ENCODE results near the gene OR51G1. TPM values are rescaled to one million over a fixed set of nuclear protein-coding genes. Genes with fewer than 3 reads are reported as not detected.
A peak's percentile ranks its signal among the peaks of the same experiment; 100 is the strongest.

The OR51G1 gene
- total and polyA plus RNA-seq, 2 donors from 2014 or later, result not detected

DNA sequence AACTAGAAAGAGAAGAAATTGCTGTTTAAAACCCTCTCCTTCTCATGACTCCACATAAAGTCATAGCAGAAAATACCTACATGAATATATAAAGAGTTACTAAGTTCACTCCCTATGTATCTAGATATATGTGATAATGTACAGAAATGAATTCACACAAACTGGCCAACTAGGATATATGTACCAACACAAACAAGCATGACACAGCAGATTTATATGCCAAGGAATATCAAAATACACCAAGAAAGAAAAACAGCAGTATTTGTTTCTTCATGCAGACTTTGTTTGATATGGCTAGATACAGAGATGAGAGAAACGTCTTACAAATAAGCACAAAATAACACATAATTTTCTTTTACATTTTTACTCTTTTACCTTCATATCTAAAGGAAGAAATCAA, 1.8 kb downstream of the OR51G1 start:
- H3K27ac ChIP-seq (ENCODE audit: low read depth in 2 of 2, low read length in 2 of 2), result no peak overlapping the region
- no peak for DNase-seq
- H3K9ac ChIP-seq (ENCODE audit: low read length in 3 of 3), result no peak overlapping the region
- no peaks in the 10 kb centered on the region for H3K36me3 ChIP-seq (ENCODE audit: control insufficient read depth in 2 of 3, insufficient read depth in 3 of 3, low read length in 3 of 3)
- no peak for FAIRE-seq
- no peaks in the 10 kb centered on the region for H3K4me1 ChIP-seq (ENCODE audit: control insufficient read depth in 2 of 3, insufficient read depth in 2 of 3, low read depth in 1 of 3, low read length in 3 of 3)
- H3K4me3 ChIP-seq (ENCODE audit: low read length in 3 of 3), result no peak overlapping the region
- no peaks in the 10 kb centered on the region for H3K9me3 ChIP-seq (ENCODE audit: control insufficient read depth in 2 of 3, insufficient read depth in 1 of 3, low read length in 3 of 3)
- intact Hi-C loops (cut with DNase I), result no loop called here
- H3K27me3 ChIP-seq (ENCODE audit: control insufficient read depth, insufficient read depth, low read length), result no peaks in the 10 kb centered on the region
- TF ChIP-seq, protein P1, sequence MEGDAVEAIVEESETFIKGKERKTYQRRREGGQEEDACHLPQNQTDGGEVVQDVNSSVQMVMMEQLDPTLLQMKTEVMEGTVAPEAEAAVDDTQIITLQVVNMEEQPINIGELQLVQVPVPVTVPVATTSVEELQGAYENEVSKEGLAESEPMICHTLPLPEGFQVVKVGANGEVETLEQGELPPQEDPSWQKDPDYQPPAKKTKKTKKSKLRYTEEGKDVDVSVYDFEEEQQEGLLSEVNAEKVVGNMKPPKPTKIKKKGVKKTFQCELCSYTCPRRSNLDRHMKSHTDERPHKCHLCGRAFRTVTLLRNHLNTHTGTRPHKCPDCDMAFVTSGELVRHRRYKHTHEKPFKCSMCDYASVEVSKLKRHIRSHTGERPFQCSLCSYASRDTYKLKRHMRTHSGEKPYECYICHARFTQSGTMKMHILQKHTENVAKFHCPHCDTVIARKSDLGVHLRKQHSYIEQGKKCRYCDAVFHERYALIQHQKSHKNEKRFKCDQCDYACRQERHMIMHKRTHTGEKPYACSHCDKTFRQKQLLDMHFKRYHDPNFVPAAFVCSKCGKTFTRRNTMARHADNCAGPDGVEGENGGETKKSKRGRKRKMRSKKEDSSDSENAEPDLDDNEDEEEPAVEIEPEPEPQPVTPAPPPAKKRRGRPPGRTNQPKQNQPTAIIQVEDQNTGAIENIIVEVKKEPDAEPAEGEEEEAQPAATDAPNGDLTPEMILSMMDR (IDR thresholded peaks at IDR 0.05; ENCODE audit: borderline replicate concordance, extremely low read depth, insufficient read depth), result no peak

DNA sequence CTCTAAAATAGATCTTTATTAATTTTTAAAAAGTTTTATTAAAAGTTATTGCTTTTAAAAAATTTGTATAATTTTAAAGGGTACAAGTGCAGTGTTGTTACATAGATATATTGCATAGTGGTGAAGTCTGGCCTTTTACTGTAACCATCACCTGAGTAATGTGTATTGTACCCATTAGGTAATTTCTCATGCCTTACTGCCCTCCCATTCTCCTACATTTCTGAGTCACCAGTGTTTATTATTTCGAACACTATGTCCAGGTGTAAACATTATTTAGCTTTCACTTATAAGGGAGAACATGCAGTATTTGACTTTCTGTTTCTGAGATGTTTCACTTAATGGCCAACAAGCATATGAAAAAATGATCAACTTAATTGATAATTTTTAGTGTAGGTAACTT, 2.3 kb downstream of the OR51G1 start:
- no peak overlapping the region for H3K9ac ChIP-seq (ENCODE audit: low read length in 3 of 3)
- no peaks in the 10 kb centered on the region for H3K27me3 ChIP-seq (ENCODE audit: control insufficient read depth, insufficient read depth, low read length)
- H3K36me3 ChIP-seq (ENCODE audit: control insufficient read depth in 2 of 3, insufficient read depth in 3 of 3, low read length in 3 of 3), result no peaks in the 10 kb centered on the region
- no peak overlapping the region for H3K4me3 ChIP-seq (ENCODE audit: low read length in 3 of 3)
- H3K4me1 ChIP-seq (ENCODE audit: control insufficient read depth in 2 of 3, insufficient read depth in 2 of 3, low read depth in 1 of 3, low read length in 3 of 3), result no peaks in the 10 kb centered on the region
- TF ChIP-seq, protein P1 (IDR thresholded peaks at IDR 0.05; ENCODE audit: borderline replicate concordance, extremely low read depth, insufficient read depth), result no peak
- DNase-seq, result no peak
- no peak overlapping the region for H3K27ac ChIP-seq (ENCODE audit: low read depth in 2 of 2, low read length in 2 of 2)
- intact Hi-C loops (cut with DNase I), result no loop called here
- no peaks in the 10 kb centered on the region for H3K9me3 ChIP-seq (ENCODE audit: control insufficient read depth in 2 of 3, insufficient read depth in 1 of 3, low read length in 3 of 3)
- no peak for FAIRE-seq

DNA sequence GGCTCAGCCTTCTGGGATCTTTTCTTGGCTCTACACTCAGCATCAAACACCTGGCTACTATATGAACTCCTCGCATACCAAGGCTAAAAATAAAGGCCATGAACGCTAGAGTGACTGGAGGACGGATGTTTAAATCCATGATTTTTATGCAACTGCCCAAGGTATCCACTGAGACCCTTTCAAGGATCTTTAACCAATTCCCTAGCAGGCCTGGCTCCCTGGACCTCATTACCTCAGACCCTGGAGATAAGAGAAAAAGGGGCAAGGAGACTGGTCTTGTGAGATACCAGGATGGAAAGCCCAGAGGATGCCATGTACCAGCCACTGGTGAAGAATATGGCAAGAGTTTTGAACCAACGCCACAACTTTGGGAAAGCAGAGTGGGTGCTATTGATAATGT, 4.9 kb downstream of the OR51G1 start, which contains the start of gene OR51G2:
TSS of gene OR51G2 (minus strand) at position 101 of the 400 bp plus-strand sequence. CDS start 3,687 bp downstream, outside the sequence.
- Histone ChIP-seq H3K27ac (ENCODE audit: low read depth in 2 of 2, low read length in 2 of 2) (no peak within 1 kb of the TSS), H3K36me3 (ENCODE audit: control insufficient read depth in 2 of 3, insufficient read depth in 3 of 3, low read length in 3 of 3) (no peaks in the 10 kb centered on the region), H3K27me3 (ENCODE audit: control insufficient read depth, insufficient read depth, low read length) (no peaks in the 10 kb centered on the region), H3K4me3 (ENCODE audit: low read length in 3 of 3) (no peak within 1 kb of the TSS), H3K9ac (ENCODE audit: low read length in 3 of 3) (no peak within 1 kb of the TSS), H3K9me3 (ENCODE audit: control insufficient read depth in 2 of 3, insufficient read depth in 1 of 3, low read length in 3 of 3) (no peaks in the 10 kb centered on the region), H3K4me1 (ENCODE audit: control insufficient read depth in 2 of 3, insufficient read depth in 2 of 3, low read depth in 1 of 3, low read length in 3 of 3) (no peaks in the 10 kb centered on the region)
- DNase-seq (no peak), FAIRE-seq (no peak)
- intact Hi-C loops (cut with DNase I), result no loop called here
- TF ChIP-seq, protein P1 (IDR thresholded peaks at IDR 0.05; ENCODE audit: borderline replicate concordance, extremely low read depth, insufficient read depth), result no peak

DNA sequence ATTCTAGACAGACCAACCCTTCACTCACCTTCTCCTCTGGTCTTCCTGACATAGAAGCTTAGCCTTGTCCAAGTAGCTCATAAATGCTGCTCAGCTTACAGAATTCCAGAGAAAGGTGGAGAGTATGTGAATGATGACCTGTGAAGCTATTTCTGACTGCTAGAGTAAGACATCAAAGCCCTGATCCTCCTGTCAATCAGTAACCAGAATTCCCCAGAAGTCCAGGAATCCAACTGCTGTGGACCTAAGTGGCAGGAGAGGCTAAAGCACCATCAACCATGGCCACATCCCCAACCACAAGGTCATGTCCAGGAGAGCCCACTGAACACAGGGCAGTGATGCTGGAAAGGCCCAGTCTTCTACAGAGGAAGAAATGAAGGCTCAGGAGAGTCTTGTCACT, 7.6 kb downstream of the OR51G1 start:
- Histone ChIP-seq H3K36me3 (ENCODE audit: control insufficient read depth in 2 of 3, insufficient read depth in 3 of 3, low read length in 3 of 3) (no peaks in the 10 kb centered on the region), H3K27ac (ENCODE audit: low read depth in 2 of 2, low read length in 2 of 2) (no peak overlapping the region), H3K27me3 (ENCODE audit: control insufficient read depth, insufficient read depth, low read length) (no peaks in the 10 kb centered on the region), H3K9ac (ENCODE audit: low read length in 3 of 3) (no peak overlapping the region), H3K4me1 (ENCODE audit: control insufficient read depth in 2 of 3, insufficient read depth in 2 of 3, low read depth in 1 of 3, low read length in 3 of 3) (no peaks in the 10 kb centered on the region), H3K9me3 (ENCODE audit: control insufficient read depth in 2 of 3, insufficient read depth in 1 of 3, low read length in 3 of 3) (no peaks in the 10 kb centered on the region), H3K4me3 (ENCODE audit: low read length in 3 of 3) (no peak overlapping the region)
- DNase-seq (peak in 2 of 5 donors; percentile 55 to 64), FAIRE-seq (no peak)
- intact Hi-C loops (cut with DNase I), result no loop called here
- TF ChIP-seq, protein P1 (IDR thresholded peaks at IDR 0.05; ENCODE audit: borderline replicate concordance, extremely low read depth, insufficient read depth), result no peak
